AG08396 (cell line): ENCODE data around the gene TMEM252.
A peak's percentile ranks its signal among the peaks of the same experiment; 100 is the strongest.

Experiments
- DNase-seq: peaks from one replicate; pipeline ENCODE4 v3.0.0; 2012; ENCODE audit warnings: low spot score, mixed read lengths

TMEM252 gene

GRCh38 chr9:68541568-68541967 is 885 bp upstream of the TMEM252 start:
- no peak for DNase-seq

- peak; percentile 16 for DNase-seq
These were observed 2.5 kb downstream of the TMEM252 start for GRCh38 chr9:68538200-68538599.

- DNase-seq: no peak
These were observed 3.1 kb downstream of the TMEM252 start for GRCh38 chr9:68537616-68537880.

- no peak for DNase-seq
These were observed 3.6 kb downstream of the TMEM252 start for GRCh38 chr9:68536876-68537615.

GRCh38 chr9:68533678-68534077 is 7.0 kb downstream of the TMEM252 start:
- no peak for DNase-seq

GRCh38 chr9:68532131-68532530 is 8.6 kb downstream of the TMEM252 start:
- DNase-seq: no peak

GRCh38 chr9:68530618-68531017 is 10.1 kb downstream of the TMEM252 start:
- no peak for DNase-seq

GRCh38 chr9:68523367-68523936 is 17.2 kb downstream of the TMEM252 start:
- no peak for DNase-seq

- no peak for DNase-seq
These were observed 17.7 kb downstream of the TMEM252 start for GRCh38 chr9:68522954-68523353.

GRCh38 chr9:68522131-68522530 is 18.6 kb downstream of the TMEM252 start:
- no peak for DNase-seq

GRCh38 chr9:68515326-68516017 is 25.2 kb downstream of the TMEM252 start:
- DNase-seq: peak; percentile 31

GRCh38 chr9:68513981-68514380 is 26.7 kb downstream of the TMEM252 start:
- DNase-seq: no peak

- DNase-seq: no peak
These were observed 27.3 kb downstream of the TMEM252 start for GRCh38 chr9:68513385-68513784.

- DNase-seq: no peak
These were observed 31.0 kb downstream of the TMEM252 start for GRCh38 chr9:68509689-68510088.

- no peak for DNase-seq
These were observed 32.1 kb downstream of the TMEM252 start for GRCh38 chr9:68508547-68508946.

GRCh38 chr9:68507806-68508145 is 32.9 kb downstream of the TMEM252 start:
- no peak for DNase-seq

GRCh38 chr9:68507130-68507805 is 33.4 kb downstream of the TMEM252 start:
- DNase-seq: peak; percentile 8

GRCh38 chr9:68506551-68506950 is 34.1 kb downstream of the TMEM252 start:
- no peak for DNase-seq

GRCh38 chr9:68505681-68506409 is 34.8 kb downstream of the TMEM252 start:
- DNase-seq: no peak

- no peak for DNase-seq
These were observed 38.4 kb downstream of the TMEM252 start for GRCh38 chr9:68502279-68502678.

GRCh38 chr9:68500457-68501381 is 40.0 kb downstream of the TMEM252 start:
- DNase-seq: peak; percentile 18
